ENCODE results near the gene MACROD2.
"Not testable (repeated sequence)": the region's sequence is repeated elsewhere in the genome, so short reads cannot be mapped to it uniquely, and the experiment has no call there.

- TF ChIP-seq CTCF, POLR2A (IDR thresholded peaks at IDR 0.05): not testable (repeated sequence)
Observed at GRCh38 chr20:15377603-15378002, 1382.3 kb downstream of the MACROD2 start.
